HL-60 (cell line): Measurements from ENCODE around the gene SIN3A.

Experiments
- CTCF ChIP-seq: IDR thresholded peaks from one replicate; pipeline ENCODE4 v1.5.1; 2011; ENCODE audit warnings: low read length, control low read depth, inconsistent platforms; ENCODE audit not compliant: insufficient read depth
- GABPA ChIP-seq: IDR thresholded peaks from 2 replicates; pipeline ENCODE4 v1.6.1; 2012; ENCODE audit warnings: low read depth
- POLR2AphosphoS5 ChIP-seq: IDR thresholded peaks from 2 replicates; pipeline ENCODE4 v1.6.1; 2012; ENCODE audit warnings: low read depth
- REST ChIP-seq: IDR thresholded peaks from 2 replicates; pipeline ENCODE4 v1.6.1; 2012; ENCODE audit warnings: low read depth; ENCODE audit not compliant: insufficient replicate concordance

GRCh38 chr15:75354454-75354853 lies 97.0 kb downstream of the SIN3A start:
- TF ChIP-seq CTCF (no peak), POLR2AphosphoS5 (no peak), REST (no peak), GABPA (no peak)
